Body of pancreas (tissue), 4 donors: ENCODE measurements around the gene ADAMTS15. TPM values are rescaled to one million over a fixed set of nuclear protein-coding genes. Genes with fewer than 3 reads are reported as not detected.

Experiments used
- ATAC-seq: fragments of 150-250 bp; one replicate; pipeline ENCODE4 v1.9.1; 2016
- DNase-seq, 4 donors: peaks; one replicate each; pipeline ENCODE4 v3.0.0-alpha.2; 2019
- H3K27ac ChIP-seq, 4 donors: fragments of 200-600 bp; sonication (generic); 1 replicate in 3 of 4; 2 replicates in 1 of 4; pipeline versions ENCODE4 v1.5.1 to v1.6.1; 2016 to 2019; ENCODE audit warnings: mild to moderate bottlenecking in 1 of 4, mixed read lengths in 1 of 4, moderate library complexity in 1 of 4
- H3K27me3 ChIP-seq, 2 donors: fragments of 200-600 bp; sonication (generic); one replicate each; pipeline ENCODE4 v1.6.0; 2016; ENCODE audit warnings: mild to moderate bottlenecking in 1 of 2
- H3K36me3 ChIP-seq, 2 donors: fragments of 200-600 bp; sonication (generic); replicated peaks in 1 of 2; 2 replicates each; pipeline ENCODE4 v1.5.1; 2016; ENCODE audit warnings: low read depth in 2 of 2; ENCODE audit not compliant: insufficient read depth in 1 of 2
- H3K4me1 ChIP-seq: fragments of 200-600 bp; sonication (generic); one replicate; pipeline ENCODE4 v1.6.0; 2016
- H3K4me3 ChIP-seq, 2 donors: fragments of 200-600 bp; sonication (generic); 1 replicate in 1 of 2; 2 replicates in 1 of 2; pipeline ENCODE4 v1.5.1; 2016 to 2019
- H3K9me3 ChIP-seq, 3 donors: fragments of 200-600 bp; sonication (generic); 1 replicate in 2 of 3; 2 replicates in 1 of 3; pipeline ENCODE4 v1.5.1; 2016
- CTCF ChIP-seq, 7 experiments: fragments of 450-650 bp in 4 of 7; fragments of 200-600 bp in 3 of 7; sonication (generic) in 3 of 7; IDR thresholded peaks; one replicate each; pipeline ENCODE4 v1.5.1; 2016 to 2019; ENCODE audit warnings: antibody characterized with exemption in 7 of 7
- POLR2A ChIP-seq, 3 donors: fragments of 450-650 bp; IDR thresholded peaks; one replicate each; pipeline ENCODE4 v1.6.1; 2016; ENCODE audit warnings: antibody characterized with exemption in 3 of 3, mild to moderate bottlenecking in 2 of 3
- WGBS, 2 donors: methylation state at CpG; one replicate each; pipeline ENCODE4 v1.1.5; 2017; 5-methylcytosine and 5-hydroxymethylcytosine counted together
- intact Hi-C: fragments of 100-400 bp; cut with DNase I; formaldehyde crosslinking; loops from one replicate; pipeline ENCODE4 v1.15.1; 2023
- total RNA-seq, 2 donors: library from RNA; depleted of rRNA; stranded (reverse); fragments of >200 nt; gene quantifications; one replicate each; pipeline ENCODE4 v1.1.0, GENCODE V29; 2016

The ADAMTS15 gene
- total RNA-seq, 2 donors from 2014 or later, result 0.52 to 5.3 TPM

GRCh38 chr11:130465263-130465662, 16.8 kb downstream of the ADAMTS15 start:
- H3K4me3 ChIP-seq, result no peak overlapping the region
- DNase-seq (no peak), ATAC-seq (no peak)
- H3K27ac ChIP-seq, result no peak overlapping the region
- no peaks in the 10 kb centered on the region for H3K9me3 ChIP-seq
- TF ChIP-seq POLR2A (IDR thresholded peaks at IDR 0.05), result no peak
- TF ChIP-seq CTCF (IDR thresholded peaks at IDR 0.05), result no peak
- no peaks in the 10 kb centered on the region for H3K36me3 ChIP-seq
- H3K27me3 ChIP-seq, result no peaks in the 10 kb centered on the region
- H3K4me1 ChIP-seq, result no peaks in the 10 kb centered on the region
- intact Hi-C loops, result no loop called here
- 91% methylated on average over 5 of the region's 5 CpGs for WGBS, 2 donors

- no peak for DNase-seq
- intact Hi-C loops, result no loop called here
- no peak for ATAC-seq
- TF ChIP-seq CTCF (IDR thresholded peaks at IDR 0.05) (no peak), POLR2A (IDR thresholded peaks at IDR 0.05) (no peak)
- Histone ChIP-seq H3K4me1 (no peaks in the 10 kb centered on the region), H3K27me3 (no peaks in the 10 kb centered on the region), H3K9me3 (no peaks in the 10 kb centered on the region), H3K4me3 (no peak overlapping the region), H3K27ac (no peak overlapping the region), H3K36me3 (no peaks in the 10 kb centered on the region)
- 79 to 83% methylated on average over 10 of the region's 10 CpGs for WGBS, 2 donors
These were observed 18.9 kb downstream of the ADAMTS15 start for GRCh38 chr11:130467116-130467900.

GRCh38 chr11:130469181-130469580, 20.7 kb downstream of the ADAMTS15 start:
- WGBS, 2 donors, result 85 to 97% methylated on average over 6 of the region's 6 CpGs
- Histone ChIP-seq H3K36me3 (no peaks in the 10 kb centered on the region), H3K9me3 (no peaks in the 10 kb centered on the region), H3K27me3 (no peaks in the 10 kb centered on the region), H3K4me3 (no peak overlapping the region), H3K27ac (no peak overlapping the region), H3K4me1 (no peaks in the 10 kb centered on the region)
- ATAC-seq (no peak), DNase-seq (no peak)
- no peak for TF ChIP-seq CTCF (IDR thresholded peaks at IDR 0.05)
- TF ChIP-seq POLR2A (IDR thresholded peaks at IDR 0.05), result no peak
- intact Hi-C loops, result no loop called here

- Histone ChIP-seq H3K4me1 (no peaks in the 10 kb centered on the region), H3K27me3 (no peaks in the 10 kb centered on the region), H3K36me3 (no peaks in the 10 kb centered on the region), H3K9me3 (no peaks in the 10 kb centered on the region), H3K27ac (no peak overlapping the region), H3K4me3 (no peak overlapping the region)
- ATAC-seq, result no peak
- TF ChIP-seq CTCF (IDR thresholded peaks at IDR 0.05) (no peak), POLR2A (IDR thresholded peaks at IDR 0.05) (no peak)
- WGBS, 2 donors, result 86 to 87% methylated on average over 19 to 20 of the region's 20 CpGs
- intact Hi-C loops, result no loop called here
- DNase-seq, result no peak
These were observed 22.6 kb downstream of the ADAMTS15 start for GRCh38 chr11:130470832-130471706.
